H1 (cell line): Measurements from ENCODE around the gene TRHDE. TPM values are rescaled to one million over a fixed set of nuclear protein-coding genes. Genes with fewer than 3 reads are reported as not detected.

Experiments used
- CEBPB ChIP-seq: IDR thresholded peaks from 2 replicates; pipeline ENCODE4 v1.6.1; 2012; ENCODE audit warnings: low read depth, low read length
- POLR2A ChIP-seq, 2 experiments: IDR thresholded peaks; 1 replicate in 1 of 2; 2 replicates in 1 of 2; pipeline ENCODE4 v1.6.1; 2011; ENCODE audit warnings: low read depth in 2 of 2, low read length in 2 of 2, mild to moderate bottlenecking in 2 of 2; ENCODE audit errors: control extremely low read depth in 1 of 2
- polyA plus RNA-seq, 7 experiments: library from polyadenylated mRNA; depleted of rRNA in 3 of 7; stranded (reverse) in 5 of 7; unstranded in 2 of 7; fragments of >200 nt in 5 of 7; fragments of 200-250 nt in 2 of 7; gene quantifications; 1 replicate in 5 of 7; 2 replicates in 1 of 7; 4 replicates in 1 of 7; pipeline versions ENCODE4 v1.2.1 to v1.2.3, GENCODE V29; 2011 to 2013; ENCODE audit warnings: missing spikeins in 2 of 7, mixed read lengths in 2 of 7
- total RNA-seq: library from RNA; stranded (reverse); fragmentation: NEBNext Ultra II Directional; extraction: Animal tissue kit (Norgen Biotek cat#: 25700); gene quantifications from 2 replicates; pipeline ENCODE4 v1.2.1, GENCODE V29; 2021
- TF ChIP-seq, protein P1 (sequence below), 3 experiments: IDR thresholded peaks; 1 replicate in 2 of 3; 2 replicates in 1 of 3; pipeline versions ENCODE4 v1.5.1 to v1.6.1; 2011; ENCODE audit warnings: low read length in 3 of 3, mild to moderate bottlenecking in 3 of 3, inconsistent platforms in 2 of 3, low read depth in 1 of 3, moderate library complexity in 1 of 3; ENCODE audit not compliant: insufficient read depth in 1 of 3; ENCODE audit errors: control extremely low read depth in 1 of 3
- TF ChIP-seq, protein P2 (sequence below): IDR thresholded peaks from 2 replicates; pipeline ENCODE4 v1.6.1; 2011; ENCODE audit warnings: low read depth, mild to moderate bottlenecking, low read length; ENCODE audit not compliant: insufficient read depth
- TF ChIP-seq, protein P3 (sequence below): IDR thresholded peaks from 2 replicates; pipeline ENCODE4 v1.6.1; 2012; ENCODE audit warnings: inconsistent platforms

The TRHDE gene
- total and polyA plus RNA-seq, 2 of the 8 experiments (the other 6 are each of a cell fraction or from before 2014, with no cell fraction given) = 1.3 to 5.0 TPM

DNA sequence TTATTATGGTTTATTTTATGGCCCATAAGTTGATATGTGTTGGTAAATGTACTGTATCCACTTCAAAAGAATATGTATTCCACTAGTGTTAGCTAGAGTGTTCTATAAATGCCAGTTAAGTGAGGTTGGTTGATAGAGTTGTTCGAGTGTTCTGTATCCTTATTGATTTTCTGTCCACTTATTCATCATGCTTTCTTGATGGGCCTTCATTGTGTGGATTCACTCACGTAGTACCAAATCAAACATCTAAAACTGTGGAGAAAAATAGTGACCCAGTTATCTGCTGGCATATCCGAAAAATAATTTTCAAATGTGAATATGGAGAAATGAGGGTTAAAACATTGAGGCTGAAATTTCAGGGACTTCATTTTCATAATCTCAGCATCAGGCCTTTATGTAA is 230.4 kb downstream of the TRHDE start (continued):
- TF ChIP-seq CEBPB = no peak
- TF ChIP-seq, protein P1, sequence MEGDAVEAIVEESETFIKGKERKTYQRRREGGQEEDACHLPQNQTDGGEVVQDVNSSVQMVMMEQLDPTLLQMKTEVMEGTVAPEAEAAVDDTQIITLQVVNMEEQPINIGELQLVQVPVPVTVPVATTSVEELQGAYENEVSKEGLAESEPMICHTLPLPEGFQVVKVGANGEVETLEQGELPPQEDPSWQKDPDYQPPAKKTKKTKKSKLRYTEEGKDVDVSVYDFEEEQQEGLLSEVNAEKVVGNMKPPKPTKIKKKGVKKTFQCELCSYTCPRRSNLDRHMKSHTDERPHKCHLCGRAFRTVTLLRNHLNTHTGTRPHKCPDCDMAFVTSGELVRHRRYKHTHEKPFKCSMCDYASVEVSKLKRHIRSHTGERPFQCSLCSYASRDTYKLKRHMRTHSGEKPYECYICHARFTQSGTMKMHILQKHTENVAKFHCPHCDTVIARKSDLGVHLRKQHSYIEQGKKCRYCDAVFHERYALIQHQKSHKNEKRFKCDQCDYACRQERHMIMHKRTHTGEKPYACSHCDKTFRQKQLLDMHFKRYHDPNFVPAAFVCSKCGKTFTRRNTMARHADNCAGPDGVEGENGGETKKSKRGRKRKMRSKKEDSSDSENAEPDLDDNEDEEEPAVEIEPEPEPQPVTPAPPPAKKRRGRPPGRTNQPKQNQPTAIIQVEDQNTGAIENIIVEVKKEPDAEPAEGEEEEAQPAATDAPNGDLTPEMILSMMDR (IDR thresholded peaks at IDR 0.05; ENCODE audit: control extremely low read depth in 1 of 3, insufficient read depth in 1 of 3, low read depth in 1 of 3, low read length in 3 of 3) = no peak
- TF ChIP-seq, protein P2, sequence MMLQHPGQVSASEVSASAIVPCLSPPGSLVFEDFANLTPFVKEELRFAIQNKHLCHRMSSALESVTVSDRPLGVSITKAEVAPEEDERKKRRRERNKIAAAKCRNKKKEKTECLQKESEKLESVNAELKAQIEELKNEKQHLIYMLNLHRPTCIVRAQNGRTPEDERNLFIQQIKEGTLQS = no peak
- TF ChIP-seq POLR2A (IDR thresholded peaks at IDR 0.05; ENCODE audit: control extremely low read depth in 1 of 2, low read depth in 2 of 2, low read length in 2 of 2) = no peak
- TF ChIP-seq, protein P3, sequence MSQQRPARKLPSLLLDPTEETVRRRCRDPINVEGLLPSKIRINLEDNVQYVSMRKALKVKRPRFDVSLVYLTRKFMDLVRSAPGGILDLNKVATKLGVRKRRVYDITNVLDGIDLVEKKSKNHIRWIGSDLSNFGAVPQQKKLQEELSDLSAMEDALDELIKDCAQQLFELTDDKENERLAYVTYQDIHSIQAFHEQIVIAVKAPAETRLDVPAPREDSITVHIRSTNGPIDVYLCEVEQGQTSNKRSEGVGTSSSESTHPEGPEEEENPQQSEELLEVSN = no peak
